WTC11 (cell line): ENCODE data around the gene ARL15. TPM values are rescaled to one million over a fixed set of nuclear protein-coding genes. Genes with fewer than 3 reads are reported as not detected.

Experiments
- ATAC-seq: fragments of 200-7000 bp; cut with Tn5 transposase; 2 replicates; pipeline ENCODE4 v1.10.0; 2021; ENCODE audit warnings: mild to moderate bottlenecking, moderate library complexity
- CTCF ChIA-PET: fragments of 300-600 bp; sonication (Branson Sonifier 250); formaldehyde crosslinking; loops from one replicate; lab custom pipeline; 2021; ENCODE audit warnings: antibody characterized with exemption; lab: Charles Lee
- POLR2A ChIA-PET: fragments of 350-600 bp; sonication (Branson Sonifier 250); formaldehyde crosslinking; loops from one replicate; lab custom pipeline; 2021; ENCODE audit warnings: antibody characterized with exemption; lab: Charles Lee
- DNase-seq: peaks from one replicate; pipeline ENCODE4 v3.0.0; 2021; ENCODE audit warnings: low spot score
- H3K27ac Mint-ChIP-seq: 2 replicates; pipeline ENCODE4 v1.8.0; 2021; ENCODE audit warnings: mixed read lengths
- H3K27me3 Mint-ChIP-seq: 2 replicates; pipeline ENCODE4 v1.8.0; 2021; ENCODE audit warnings: low read depth, mild to moderate bottlenecking, moderate library complexity, mixed read lengths
- H3K36me3 Mint-ChIP-seq: 2 replicates; pipeline ENCODE4 v1.8.0; 2021; ENCODE audit warnings: mixed read lengths
- H3K4me1 Mint-ChIP-seq: 2 replicates; pipeline ENCODE4 v1.8.0; 2022; ENCODE audit warnings: mixed read lengths
- H3K4me3 Mint-ChIP-seq: 2 replicates; pipeline ENCODE4 v1.8.0; 2021; ENCODE audit warnings: mild to moderate bottlenecking, moderate library complexity, mixed read lengths
- H3K9me3 Mint-ChIP-seq: 2 replicates; pipeline ENCODE4 v1.8.0; 2021; ENCODE audit warnings: mixed read lengths
- CBFB ChIP-seq: sonication (generic); formaldehyde crosslinking; IDR thresholded peaks from 2 replicates; pipeline ENCODE4 v1.8.1; 2022; ENCODE audit warnings: mild to moderate bottlenecking, low read depth, missing genetic modification reagents
- E2F5 ChIP-seq: sonication (generic); formaldehyde crosslinking; IDR thresholded peaks from 2 replicates; pipeline ENCODE4 v1.8.1; 2022; ENCODE audit warnings: mild to moderate bottlenecking, moderate library complexity, missing genetic modification reagents
- ELF4 ChIP-seq: sonication (generic); formaldehyde crosslinking; IDR thresholded peaks from 2 replicates; pipeline ENCODE4 v1.8.1; 2022; ENCODE audit warnings: low read depth, mild to moderate bottlenecking, moderate library complexity, missing genetic modification reagents
- FOXP4 ChIP-seq: sonication (generic); formaldehyde crosslinking; IDR thresholded peaks from 2 replicates; pipeline ENCODE4 v1.8.0; 2022; ENCODE audit warnings: mild to moderate bottlenecking, missing genetic modification reagents
- GABPB1 ChIP-seq: sonication (generic); formaldehyde crosslinking; IDR thresholded peaks from 2 replicates; pipeline ENCODE4 v1.8.1; 2023; ENCODE audit warnings: mild to moderate bottlenecking, missing genetic modification reagents
- PREB ChIP-seq: sonication (generic); formaldehyde crosslinking; IDR thresholded peaks from 2 replicates; pipeline ENCODE4 v1.8.1; 2022; ENCODE audit warnings: mild to moderate bottlenecking, missing genetic modification reagents, moderate library complexity, borderline replicate concordance
- TEAD1 ChIP-seq: sonication (generic); formaldehyde crosslinking; IDR thresholded peaks from 2 replicates; pipeline ENCODE4 v1.8.0; 2022; ENCODE audit warnings: mild to moderate bottlenecking, missing genetic modification reagents
- TEAD4 ChIP-seq: sonication (generic); formaldehyde crosslinking; IDR thresholded peaks from 2 replicates; pipeline ENCODE4 v1.8.0; 2022; ENCODE audit warnings: mild to moderate bottlenecking, missing genetic modification reagents
- USF2 ChIP-seq: sonication (generic); formaldehyde crosslinking; IDR thresholded peaks from 2 replicates; pipeline ENCODE4 v1.8.1; 2023; ENCODE audit warnings: mild to moderate bottlenecking, missing genetic modification reagents, moderate library complexity
- total RNA-seq: library from RNA; stranded (reverse); gene quantifications from 3 replicates; pipeline ENCODE4 v1.2.3, GENCODE V29; 2021
- TF ChIP-seq, protein P1 (sequence below): sonication (generic); formaldehyde crosslinking; IDR thresholded peaks from 2 replicates; pipeline ENCODE4 v1.8.0; 2022; ENCODE audit warnings: missing genetic modification reagents
- TF ChIP-seq, protein P2 (sequence below): sonication (generic); formaldehyde crosslinking; IDR thresholded peaks from 2 replicates; pipeline ENCODE4 v1.8.0; 2022; ENCODE audit warnings: mild to moderate bottlenecking, missing genetic modification reagents
- TF ChIP-seq, protein P3 (sequence below): fragments of 250-450 bp; sonication (Bioruptor Pico); IDR thresholded peaks from 2 replicates; pipeline ENCODE4 v1.9.0; 2021; ENCODE audit warnings: mild to moderate bottlenecking
- TF ChIP-seq, protein P4 (sequence below): sonication (generic); formaldehyde crosslinking; IDR thresholded peaks from 2 replicates; pipeline ENCODE4 v1.8.0; 2022; ENCODE audit warnings: mild to moderate bottlenecking, missing genetic modification reagents

Gene ARL15
- total RNA-seq, 1 experiment from 2014 or later = 20.1 TPM

DNA sequence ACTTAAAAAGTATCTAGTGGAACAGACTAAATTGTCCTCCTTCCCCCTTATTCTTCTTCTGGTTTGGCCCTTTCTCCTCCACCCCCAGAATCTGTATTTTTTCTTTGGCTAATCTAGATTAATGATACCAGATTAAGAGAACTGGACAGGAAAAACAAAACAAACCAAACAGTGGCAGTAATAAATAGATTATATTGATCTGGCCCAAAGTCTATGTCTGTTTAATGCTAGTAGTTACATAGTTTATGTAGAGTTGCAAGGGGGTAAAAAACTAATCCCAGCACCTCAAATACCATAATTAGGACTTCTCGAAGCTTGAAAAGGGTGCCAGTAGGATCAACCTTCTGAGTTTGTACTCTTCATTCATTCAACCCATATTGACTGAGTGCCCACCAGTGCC is 104.5 kb downstream of the ARL15 start:
- no peak overlapping the region for H3K4me3 Mint-ChIP-seq
- peaks cover 18% of the 10 kb centered on the region for H3K36me3 Mint-ChIP-seq
- no peak for ATAC-seq
- TF ChIP-seq, protein P1, sequence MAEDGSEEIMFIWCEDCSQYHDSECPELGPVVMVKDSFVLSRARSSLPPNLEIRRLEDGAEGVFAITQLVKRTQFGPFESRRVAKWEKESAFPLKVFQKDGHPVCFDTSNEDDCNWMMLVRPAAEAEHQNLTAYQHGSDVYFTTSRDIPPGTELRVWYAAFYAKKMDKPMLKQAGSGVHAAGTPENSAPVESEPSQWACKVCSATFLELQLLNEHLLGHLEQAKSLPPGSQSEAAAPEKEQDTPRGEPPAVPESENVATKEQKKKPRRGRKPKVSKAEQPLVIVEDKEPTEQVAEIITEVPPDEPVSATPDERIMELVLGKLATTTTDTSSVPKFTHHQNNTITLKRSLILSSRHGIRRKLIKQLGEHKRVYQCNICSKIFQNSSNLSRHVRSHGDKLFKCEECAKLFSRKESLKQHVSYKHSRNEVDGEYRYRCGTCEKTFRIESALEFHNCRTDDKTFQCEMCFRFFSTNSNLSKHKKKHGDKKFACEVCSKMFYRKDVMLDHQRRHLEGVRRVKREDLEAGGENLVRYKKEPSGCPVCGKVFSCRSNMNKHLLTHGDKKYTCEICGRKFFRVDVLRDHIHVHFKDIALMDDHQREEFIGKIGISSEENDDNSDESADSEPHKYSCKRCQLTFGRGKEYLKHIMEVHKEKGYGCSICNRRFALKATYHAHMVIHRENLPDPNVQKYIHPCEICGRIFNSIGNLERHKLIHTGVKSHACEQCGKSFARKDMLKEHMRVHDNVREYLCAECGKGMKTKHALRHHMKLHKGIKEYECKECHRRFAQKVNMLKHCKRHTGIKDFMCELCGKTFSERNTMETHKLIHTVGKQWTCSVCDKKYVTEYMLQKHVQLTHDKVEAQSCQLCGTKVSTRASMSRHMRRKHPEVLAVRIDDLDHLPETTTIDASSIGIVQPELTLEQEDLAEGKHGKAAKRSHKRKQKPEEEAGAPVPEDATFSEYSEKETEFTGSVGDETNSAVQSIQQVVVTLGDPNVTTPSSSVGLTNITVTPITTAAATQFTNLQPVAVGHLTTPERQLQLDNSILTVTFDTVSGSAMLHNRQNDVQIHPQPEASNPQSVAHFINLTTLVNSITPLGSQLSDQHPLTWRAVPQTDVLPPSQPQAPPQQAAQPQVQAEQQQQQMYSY = no peak
- TF ChIP-seq ELF4 (CRISPR knock-in tag) (no peak), CBFB (CRISPR knock-in tag) (no peak)
- TF ChIP-seq, protein P2, sequence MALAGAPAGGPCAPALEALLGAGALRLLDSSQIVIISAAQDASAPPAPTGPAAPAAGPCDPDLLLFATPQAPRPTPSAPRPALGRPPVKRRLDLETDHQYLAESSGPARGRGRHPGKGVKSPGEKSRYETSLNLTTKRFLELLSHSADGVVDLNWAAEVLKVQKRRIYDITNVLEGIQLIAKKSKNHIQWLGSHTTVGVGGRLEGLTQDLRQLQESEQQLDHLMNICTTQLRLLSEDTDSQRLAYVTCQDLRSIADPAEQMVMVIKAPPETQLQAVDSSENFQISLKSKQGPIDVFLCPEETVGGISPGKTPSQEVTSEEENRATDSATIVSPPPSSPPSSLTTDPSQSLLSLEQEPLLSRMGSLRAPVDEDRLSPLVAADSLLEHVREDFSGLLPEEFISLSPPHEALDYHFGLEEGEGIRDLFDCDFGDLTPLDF (CRISPR knock-in tag) = no peak
- TF ChIP-seq, all 79 proteins: peak for 0
- Mint-ChIP-seq H3K4me1 (peaks cover 17% of the 10 kb centered on the region), H3K27ac (no peak overlapping the region), H3K27me3 (no peaks in the 10 kb centered on the region), H3K9me3 (peaks cover 32% of the 10 kb centered on the region)
- no peak for DNase-seq
- CTCF ChIA-PET = no interaction called here
- POLR2A ChIA-PET = no interaction called here

- Mint-ChIP-seq H3K4me1 (peaks cover 16% of the 10 kb centered on the region), H3K27ac (no peak overlapping the region), H3K36me3 (peaks cover 18% of the 10 kb centered on the region), H3K9me3 (peaks cover 37% of the 10 kb centered on the region), H3K4me3 (no peak overlapping the region), H3K27me3 (no peaks in the 10 kb centered on the region)
- DNase-seq = no peak
- ATAC-seq = no peak
- POLR2A ChIA-PET = no interaction called here
- TF ChIP-seq GABPB1 (CRISPR knock-in tag) (no peak), TEAD4 (no peak), USF2 (CRISPR knock-in tag) (no peak)
- TF ChIP-seq, protein P1 = no peak
- TF ChIP-seq, protein P3, sequence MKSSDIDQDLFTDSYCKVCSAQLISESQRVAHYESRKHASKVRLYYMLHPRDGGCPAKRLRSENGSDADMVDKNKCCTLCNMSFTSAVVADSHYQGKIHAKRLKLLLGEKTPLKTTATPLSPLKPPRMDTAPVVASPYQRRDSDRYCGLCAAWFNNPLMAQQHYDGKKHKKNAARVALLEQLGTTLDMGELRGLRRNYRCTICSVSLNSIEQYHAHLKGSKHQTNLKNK (CRISPR knock-in tag) = no peak
- CTCF ChIA-PET = no interaction called here
Measured at GRCh38 chr5:54205453-54205852, 104.9 kb downstream of the ARL15 start.

DNA sequence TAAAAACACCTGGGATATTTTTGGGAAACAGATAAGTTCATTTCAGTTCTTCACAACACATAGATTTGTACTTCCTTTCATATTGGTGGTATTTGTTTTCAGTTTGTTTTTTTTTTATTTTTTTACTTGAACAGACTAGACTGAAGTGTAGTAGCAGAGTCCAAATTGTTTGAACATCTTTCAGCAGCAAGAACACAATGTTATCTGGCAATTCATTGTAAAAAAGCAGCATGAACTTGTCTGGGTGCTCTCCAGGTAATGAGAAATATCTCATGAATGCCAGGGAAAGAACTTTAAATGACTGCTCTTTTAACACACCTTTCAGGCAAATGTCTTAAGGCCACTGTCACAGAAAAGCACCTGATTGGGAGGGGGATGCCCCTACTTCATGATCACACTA is 113.4 kb downstream of the ARL15 start:
- no peaks in the 10 kb centered on the region for H3K27me3 Mint-ChIP-seq
- DNase-seq (no peak), ATAC-seq (no peak)
- no peak overlapping the region for H3K27ac Mint-ChIP-seq
- peaks cover 6% of the 10 kb centered on the region for H3K4me1 Mint-ChIP-seq
- H3K4me3 Mint-ChIP-seq = no peak overlapping the region
- ChIA-PET CTCF (no interaction called here), POLR2A (no interaction called here)
- peaks cover 23% of the 10 kb centered on the region for H3K9me3 Mint-ChIP-seq
- H3K36me3 Mint-ChIP-seq = peaks cover 15% of the 10 kb centered on the region
- no peak for TF ChIP-seq E2F5
- TF ChIP-seq TEAD1 (CRISPR knock-in tag) = no peak
- no peak for TF ChIP-seq PREB (CRISPR knock-in tag)
- no peak for TF ChIP-seq FOXP4 (CRISPR knock-in tag)
- TF ChIP-seq, protein P4, sequence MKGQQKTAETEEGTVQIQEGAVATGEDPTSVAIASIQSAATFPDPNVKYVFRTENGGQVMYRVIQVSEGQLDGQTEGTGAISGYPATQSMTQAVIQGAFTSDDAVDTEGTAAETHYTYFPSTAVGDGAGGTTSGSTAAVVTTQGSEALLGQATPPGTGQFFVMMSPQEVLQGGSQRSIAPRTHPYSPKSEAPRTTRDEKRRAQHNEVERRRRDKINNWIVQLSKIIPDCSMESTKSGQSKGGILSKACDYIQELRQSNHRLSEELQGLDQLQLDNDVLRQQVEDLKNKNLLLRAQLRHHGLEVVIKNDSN (CRISPR knock-in tag) = no peak
